HEK293 (cell line): Measurements from ENCODE around the gene IDUA.

ENCODE experiments used
- ATF2 ChIP-seq: fragments of 450-650 bp; formaldehyde crosslinking; IDR thresholded peaks from 2 replicates; pipeline ENCODE4 v1.5.1; 2016; ENCODE audit warnings: missing biosample characterization, missing genetic modification characterization, low read depth
- CTCF ChIP-seq: fragments of 450-650 bp; formaldehyde crosslinking; IDR thresholded peaks from 2 replicates; pipeline ENCODE4 v1.5.1; 2016; ENCODE audit warnings: missing biosample characterization, missing genetic modification characterization
- ZBTB11 ChIP-seq: fragments of 450-650 bp; formaldehyde crosslinking; conservative IDR thresholded peaks from 2 replicates; pipeline ENCODE4 v1.5.1; 2016; ENCODE audit warnings: low read depth, missing biosample characterization, missing genetic modification characterization
- ZNF239 ChIP-seq: fragments of 450-650 bp; formaldehyde crosslinking; IDR thresholded peaks from 2 replicates; pipeline ENCODE4 v1.5.1; 2016; ENCODE audit warnings: missing biosample characterization, missing genetic modification characterization
- ZNF624 ChIP-seq: fragments of 450-650 bp; formaldehyde crosslinking; IDR thresholded peaks from 2 replicates; pipeline ENCODE4 v1.5.1; 2017; ENCODE audit warnings: missing biosample characterization, missing genetic modification characterization
- ZNF660 ChIP-seq: fragments of 450-650 bp; IDR thresholded peaks from 2 replicates; pipeline ENCODE4 v1.5.1; 2018; ENCODE audit warnings: missing biosample characterization, mild to moderate bottlenecking, missing genetic modification characterization
- TF ChIP-seq, protein P1 (sequence below): fragments of 450-650 bp; formaldehyde crosslinking; IDR thresholded peaks from 2 replicates; pipeline ENCODE4 v1.5.1; 2016; ENCODE audit warnings: missing biosample characterization, missing genetic modification characterization

DNA sequence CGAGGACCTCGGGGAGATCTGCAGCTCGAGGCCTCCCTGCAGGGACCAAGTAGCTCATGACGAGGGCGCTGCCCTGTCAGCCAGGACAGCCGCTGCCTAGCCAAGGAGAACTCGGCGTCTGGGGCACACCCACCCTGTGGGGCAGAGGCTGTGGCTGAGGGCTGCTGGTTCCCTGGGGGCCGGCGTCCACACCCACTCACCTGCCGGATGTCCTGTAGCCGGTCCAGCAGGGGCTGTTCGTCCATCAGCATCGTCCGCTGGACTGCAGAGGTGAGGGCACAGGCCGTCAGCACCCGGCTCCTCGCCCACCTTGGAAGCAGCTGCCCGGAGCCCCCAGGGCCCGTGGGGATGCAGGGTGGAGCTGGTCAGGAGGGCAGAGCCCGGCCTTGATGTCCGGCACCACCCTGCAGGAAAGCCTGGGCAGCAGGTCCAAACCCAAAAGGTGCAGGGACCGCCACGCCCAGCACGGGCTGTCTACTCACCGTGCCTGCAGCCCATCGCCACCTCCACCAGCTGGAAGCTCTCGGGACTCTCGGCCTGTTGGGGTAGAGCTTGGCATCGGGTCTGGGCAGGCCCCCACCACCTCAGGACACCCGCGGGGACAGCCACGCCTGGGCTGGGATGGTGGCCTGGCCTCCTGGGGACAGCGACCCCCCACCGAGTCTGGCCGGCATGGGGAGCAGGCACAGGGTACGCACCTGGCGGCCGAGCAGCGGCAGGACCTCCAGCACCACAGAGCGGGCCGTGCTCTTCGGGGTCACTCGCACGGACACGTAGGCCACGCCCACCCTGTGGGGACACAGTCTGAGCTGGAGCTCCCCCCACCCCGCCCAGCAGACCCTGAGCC lies 20.4 kb upstream of the IDUA start:
- no peak for TF ChIP-seq CTCF (tag by site-specific recombination)
- TF ChIP-seq ZNF239 = no peak
- TF ChIP-seq ZNF660 (tag by site-specific recombination) = no peak
- TF ChIP-seq, protein P1, sequence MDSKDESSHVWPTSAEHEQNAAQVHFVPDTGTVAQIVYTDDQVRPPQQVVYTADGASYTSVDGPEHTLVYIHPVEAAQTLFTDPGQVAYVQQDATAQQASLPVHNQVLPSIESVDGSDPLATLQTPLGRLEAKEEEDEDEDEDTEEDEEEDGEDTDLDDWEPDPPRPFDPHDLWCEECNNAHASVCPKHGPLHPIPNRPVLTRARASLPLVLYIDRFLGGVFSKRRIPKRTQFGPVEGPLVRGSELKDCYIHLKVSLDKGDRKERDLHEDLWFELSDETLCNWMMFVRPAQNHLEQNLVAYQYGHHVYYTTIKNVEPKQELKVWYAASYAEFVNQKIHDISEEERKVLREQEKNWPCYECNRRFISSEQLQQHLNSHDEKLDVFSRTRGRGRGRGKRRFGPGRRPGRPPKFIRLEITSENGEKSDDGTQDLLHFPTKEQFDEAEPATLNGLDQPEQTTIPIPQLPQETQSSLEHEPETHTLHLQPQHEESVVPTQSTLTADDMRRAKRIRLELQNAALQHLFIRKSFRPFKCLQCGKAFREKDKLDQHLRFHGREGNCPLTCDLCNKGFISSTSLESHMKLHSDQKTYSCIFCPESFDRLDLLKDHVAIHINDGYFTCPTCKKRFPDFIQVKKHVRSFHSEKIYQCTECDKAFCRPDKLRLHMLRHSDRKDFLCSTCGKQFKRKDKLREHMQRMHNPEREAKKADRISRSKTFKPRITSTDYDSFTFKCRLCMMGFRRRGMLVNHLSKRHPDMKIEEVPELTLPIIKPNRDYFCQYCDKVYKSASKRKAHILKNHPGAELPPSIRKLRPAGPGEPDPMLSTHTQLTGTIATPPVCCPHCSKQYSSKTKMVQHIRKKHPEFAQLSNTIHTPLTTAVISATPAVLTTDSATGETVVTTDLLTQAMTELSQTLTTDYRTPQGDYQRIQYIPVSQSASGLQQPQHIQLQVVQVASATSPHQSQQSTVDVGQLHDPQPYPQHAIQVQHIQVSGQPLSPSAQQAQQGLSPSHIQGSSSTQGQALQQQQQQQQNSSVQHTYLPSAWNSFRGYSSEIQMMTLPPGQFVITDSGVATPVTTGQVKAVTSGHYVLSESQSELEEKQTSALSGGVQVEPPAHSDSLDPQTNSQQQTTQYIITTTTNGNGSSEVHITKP = no peak
- TF ChIP-seq ZBTB11 (tag by site-specific recombination) = no peak
- no peak for TF ChIP-seq ATF2 (tag by site-specific recombination)
- TF ChIP-seq ZNF624 (tag by site-specific recombination) = no peak
